GM21526 (cell line): ENCODE results near the gene DCLRE1B.

ENCODE experiments used
- ATAC-seq: cut with Tn5 transposase; IDR thresholded peaks from one replicate; pipeline ENCODE4 v1.9.1; 2021; ENCODE audit warnings: moderate library complexity; ENCODE audit not compliant: unreplicated experiment, low FRiP score

Gene DCLRE1B

DNA sequence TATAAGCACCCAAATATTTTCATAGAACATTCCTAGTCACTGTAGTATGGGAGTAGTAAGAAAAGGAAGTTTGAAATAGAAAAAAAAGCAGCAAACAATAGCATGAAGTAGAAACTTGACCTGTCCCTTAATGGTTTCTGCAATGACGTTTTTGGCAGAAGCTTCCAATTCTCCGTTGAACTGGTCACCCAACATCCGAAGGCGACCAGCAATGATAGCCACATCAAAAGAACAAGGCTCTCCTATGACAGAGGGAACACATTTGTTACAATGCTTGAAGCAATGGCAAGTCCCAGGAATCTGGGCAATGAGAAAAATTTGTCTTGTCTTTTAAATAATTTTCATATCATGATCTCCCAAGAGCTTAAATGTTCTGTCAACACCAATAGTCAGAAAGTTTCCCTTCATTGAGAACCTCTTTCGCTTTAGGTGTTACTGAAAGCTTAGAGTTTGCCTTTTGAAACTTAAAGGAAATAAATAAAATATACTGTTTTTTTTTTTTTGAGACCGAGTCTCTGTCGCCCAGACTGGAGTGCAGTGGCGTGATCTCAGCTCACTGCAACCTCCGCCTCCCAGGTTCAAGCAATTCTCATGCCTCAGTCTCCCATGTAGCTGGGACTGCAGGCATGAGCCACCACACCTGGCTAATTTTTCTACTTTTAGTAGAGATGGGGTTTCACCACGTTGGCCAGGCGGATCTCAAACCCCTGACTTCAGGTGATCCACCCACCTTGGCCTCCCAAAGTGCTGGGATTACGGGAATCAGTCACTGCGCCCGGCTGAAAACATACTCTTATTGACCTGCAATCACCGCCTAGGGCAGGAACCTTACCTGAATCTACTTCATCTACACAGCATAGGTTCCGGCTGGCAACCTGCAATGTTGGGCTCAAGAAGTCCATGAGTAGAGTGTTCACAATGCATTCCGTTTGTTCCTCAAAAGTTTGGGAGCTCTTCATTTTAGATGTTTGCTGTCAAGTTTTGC lies 18.4 kb upstream of the DCLRE1B start:
- no peak for ATAC-seq

GRCh38 chr1:113887402-113888175 lies 17.5 kb upstream of the DCLRE1B start, which contains the start of gene BCL2L15:
Gene BCL2L15, minus strand, starts transcription at chr1:113887581. Its CDS starts 206 bp downstream, at chr1:113887375.
- no peak for ATAC-seq

- no peak for ATAC-seq
Measured at GRCh38 chr1:113890816-113891215, 14.3 kb upstream of the DCLRE1B start.

DNA sequence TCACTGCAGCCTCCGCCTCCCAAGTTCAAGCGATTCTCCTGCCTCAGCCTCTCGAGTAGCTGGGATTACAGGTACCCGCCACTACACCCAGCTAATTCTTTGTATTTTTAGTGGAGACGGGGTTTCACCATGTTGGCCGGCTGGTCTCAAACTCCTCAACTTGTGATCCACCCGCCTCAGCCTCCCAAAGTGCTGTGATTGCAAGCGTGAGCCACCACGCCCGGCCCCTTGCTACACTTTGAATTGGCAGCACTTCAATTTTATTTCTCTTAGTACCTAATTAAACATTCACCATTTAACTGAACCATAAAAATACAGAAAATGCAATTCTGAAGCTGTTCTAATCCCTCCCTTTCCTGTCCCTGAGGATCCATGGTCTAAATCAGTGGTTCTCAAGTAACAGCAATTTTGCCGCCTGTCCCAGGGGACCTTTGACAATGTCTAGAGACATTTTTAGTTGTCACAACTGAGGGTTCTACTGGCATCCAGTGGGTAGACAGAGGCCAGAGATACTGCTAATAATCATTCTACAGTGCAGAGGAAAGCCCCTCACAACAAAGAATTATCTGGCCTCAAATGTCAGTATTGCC lies 13.4 kb upstream of the DCLRE1B start:
- ATAC-seq = no peak

GRCh38 chr1:113893267-113893666 lies 11.9 kb upstream of the DCLRE1B start:
- ATAC-seq = no peak

DNA sequence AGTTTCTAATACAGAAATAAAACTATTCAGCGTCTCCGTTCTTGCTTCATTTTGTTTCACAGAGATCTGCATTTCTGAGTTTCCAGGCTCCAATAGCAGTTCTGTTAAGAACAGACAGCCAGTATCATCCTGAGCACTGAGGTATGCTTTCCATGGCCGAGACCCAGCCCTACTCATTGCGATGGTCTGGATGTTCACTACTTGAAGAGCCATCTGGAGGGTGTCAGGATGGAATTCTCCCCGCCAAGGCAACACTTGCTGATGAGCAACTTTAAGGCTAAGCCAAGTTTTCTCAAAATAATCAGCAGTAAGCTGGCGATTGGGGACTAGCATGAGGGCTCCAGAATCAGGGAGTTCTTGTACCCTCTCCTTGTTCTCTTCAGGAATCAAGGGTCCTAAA lies 10.0 kb upstream of the DCLRE1B start:
- ATAC-seq = no peak

DNA sequence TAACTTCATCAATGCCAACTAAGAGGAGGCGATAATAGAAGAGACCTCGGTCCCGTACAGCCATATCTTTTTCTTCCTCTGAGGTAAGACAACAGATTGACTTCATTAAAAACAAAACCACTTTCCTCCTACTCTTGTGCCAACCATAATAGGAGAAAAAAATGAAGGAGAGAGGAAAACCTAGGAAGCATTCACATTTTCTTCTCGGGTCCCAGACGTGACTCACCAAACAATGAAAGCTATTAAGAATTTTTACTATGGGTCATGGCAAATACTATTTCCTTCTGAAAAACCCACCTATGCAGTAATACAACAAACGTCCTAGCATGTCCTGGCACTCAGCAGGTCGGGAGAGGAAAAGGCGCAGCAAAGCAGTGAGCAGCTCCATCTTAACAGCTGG lies 9.2 kb upstream of the DCLRE1B start:
- ATAC-seq = no peak

- no peak for ATAC-seq
Measured at GRCh38 chr1:113898241-113898814, 6.8 kb upstream of the DCLRE1B start.

DNA sequence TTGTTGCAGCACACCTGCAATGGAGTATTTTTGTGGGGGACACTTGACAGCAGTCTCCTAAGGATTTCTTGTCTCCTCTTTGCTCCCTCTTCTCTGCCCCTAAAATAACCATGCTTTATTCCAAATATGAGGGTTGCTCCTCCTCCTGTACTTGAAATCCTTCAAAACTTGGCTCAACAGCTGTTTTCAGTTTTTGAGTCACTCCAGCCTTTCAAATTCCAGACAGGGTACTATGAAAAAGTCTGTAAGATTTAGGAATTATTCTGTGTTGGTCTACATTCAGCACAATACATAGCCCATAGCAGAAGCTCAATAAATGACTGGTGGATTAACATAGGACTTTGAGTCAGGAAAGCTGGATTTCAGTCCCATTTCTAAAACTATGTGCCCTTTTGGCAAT lies 6.0 kb upstream of the DCLRE1B start:
- no peak for ATAC-seq

GRCh38 chr1:113901191-113901590 lies 3.9 kb upstream of the DCLRE1B start:
- no peak for ATAC-seq

GRCh38 chr1:113903501-113904292 lies 1.4 kb upstream of the DCLRE1B start:
- no peak for ATAC-seq

DNA sequence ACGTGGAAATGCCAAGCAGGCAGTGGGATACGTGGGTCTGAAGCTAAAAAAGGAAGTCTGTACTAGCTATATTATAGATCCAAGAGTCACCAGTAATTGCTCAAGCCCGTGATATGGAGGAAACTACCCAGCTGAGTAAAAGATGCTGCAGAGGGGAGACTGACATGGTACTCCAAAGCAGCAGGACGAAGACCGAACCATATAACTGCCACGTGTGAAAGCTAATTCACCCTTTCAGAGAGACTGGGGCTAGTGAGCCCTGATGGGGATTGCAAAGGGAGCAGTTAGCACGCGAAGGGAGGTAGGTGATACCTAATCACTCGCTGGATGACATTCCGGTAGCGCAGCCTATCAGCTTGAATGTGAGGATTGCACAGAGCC lies 843 bp upstream of the DCLRE1B start:
- ATAC-seq = peak; percentile 29

DNA sequence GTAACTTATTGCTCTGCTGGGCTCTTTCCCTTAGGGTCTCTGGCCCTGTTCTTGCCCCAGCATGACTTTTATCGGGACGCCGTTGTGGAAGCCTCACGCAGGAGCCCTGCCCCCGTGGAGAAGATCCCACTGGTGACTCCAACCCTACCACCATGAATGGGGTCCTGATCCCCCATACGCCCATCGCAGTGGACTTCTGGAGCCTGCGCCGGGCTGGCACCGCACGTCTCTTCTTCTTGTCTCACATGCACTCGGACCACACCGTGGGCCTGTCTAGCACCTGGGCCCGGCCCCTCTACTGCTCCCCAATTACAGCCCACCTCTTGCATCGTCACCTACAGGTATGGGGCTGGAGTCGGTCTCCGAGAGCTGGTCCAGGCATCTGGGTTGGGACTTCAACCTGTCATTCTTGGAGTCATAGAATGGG lies 322 bp downstream of the DCLRE1B start:
- ATAC-seq = peak; percentile 11

GRCh38 chr1:113912594-113913311 lies 7.6 kb downstream of the DCLRE1B start:
- no peak for ATAC-seq

DNA sequence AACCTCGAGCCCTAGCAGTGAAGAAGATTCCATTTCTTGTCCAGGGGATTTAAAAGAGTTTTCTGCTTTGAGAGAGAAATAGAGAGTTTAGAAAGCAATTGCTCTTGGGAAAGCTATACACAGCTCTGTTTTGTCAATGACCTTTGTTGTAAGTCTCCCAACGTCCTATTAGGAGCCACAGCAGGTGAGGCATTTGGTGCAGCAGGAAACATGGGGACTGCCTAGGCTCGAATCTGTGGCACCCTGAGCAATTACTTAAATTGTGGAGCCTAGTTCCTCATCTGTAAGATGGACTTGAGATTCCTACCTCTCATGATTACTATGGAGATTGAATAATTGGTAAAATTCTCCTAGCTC lies 8.2 kb downstream of the DCLRE1B start:
- ATAC-seq = no peak

DNA sequence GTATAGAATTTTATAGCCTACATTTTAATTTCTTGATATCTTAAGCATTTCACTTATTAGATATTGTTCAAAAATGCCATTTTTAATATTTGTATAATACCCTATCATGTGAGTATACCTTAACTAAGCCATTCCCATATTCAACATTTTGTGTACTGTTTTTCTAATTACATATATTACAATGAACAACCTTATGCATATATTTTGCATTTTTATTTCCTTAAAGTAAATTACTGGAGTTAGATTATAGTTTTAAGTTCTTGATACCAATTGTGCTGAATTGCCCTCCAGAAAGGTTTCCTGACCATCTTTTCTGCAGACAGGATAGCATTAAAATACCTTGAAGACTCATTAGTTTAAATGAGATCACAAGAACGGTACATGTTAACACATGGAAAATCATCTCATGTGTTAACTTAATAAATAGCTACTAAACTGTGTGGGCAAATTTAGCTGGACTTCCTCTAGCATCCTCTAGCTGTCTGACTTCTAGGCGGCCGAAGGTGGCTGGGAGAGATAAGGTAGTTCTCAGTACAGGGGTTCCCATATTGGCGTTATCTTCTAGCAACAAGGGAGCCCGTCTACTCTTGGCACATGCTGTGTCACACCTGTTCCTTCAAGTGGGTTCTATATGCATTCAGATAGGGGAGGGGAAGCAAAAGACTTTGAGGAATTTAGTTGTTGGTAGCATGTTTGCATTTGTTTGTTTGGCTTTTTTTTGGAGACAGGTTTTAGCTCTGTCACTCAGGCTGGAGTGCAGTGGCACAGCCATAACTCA lies 8.9 kb downstream of the DCLRE1B start:
- no peak for ATAC-seq

- no peak for ATAC-seq
Measured at GRCh38 chr1:113916974-113917373, 11.8 kb downstream of the DCLRE1B start.

GRCh38 chr1:113917400-113918082 lies 12.4 kb downstream of the DCLRE1B start:
- ATAC-seq = no peak
